Body of pancreas (tissue), 4 donors: Measurements from ENCODE around the gene FAM83C. TPM values are rescaled to one million over a fixed set of nuclear protein-coding genes. Genes with fewer than 3 reads are reported as not detected.

Experiments
- ATAC-seq: fragments of 150-250 bp; one replicate; pipeline ENCODE4 v1.9.1; 2016
- DNase-seq, 4 donors: peaks; one replicate each; pipeline ENCODE4 v3.0.0-alpha.2; 2019
- H3K27ac ChIP-seq, 4 donors: fragments of 200-600 bp; sonication (generic); 1 replicate in 3 of 4; 2 replicates in 1 of 4; pipeline versions ENCODE4 v1.5.1 to v1.6.1; 2016 to 2019; ENCODE audit warnings: mild to moderate bottlenecking in 1 of 4, mixed read lengths in 1 of 4, moderate library complexity in 1 of 4
- H3K27me3 ChIP-seq, 2 donors: fragments of 200-600 bp; sonication (generic); one replicate each; pipeline ENCODE4 v1.6.0; 2016; ENCODE audit warnings: mild to moderate bottlenecking in 1 of 2
- H3K36me3 ChIP-seq, 2 donors: fragments of 200-600 bp; sonication (generic); replicated peaks in 1 of 2; 2 replicates each; pipeline ENCODE4 v1.5.1; 2016; ENCODE audit warnings: low read depth in 2 of 2; ENCODE audit not compliant: insufficient read depth in 1 of 2
- H3K4me1 ChIP-seq: fragments of 200-600 bp; sonication (generic); one replicate; pipeline ENCODE4 v1.6.0; 2016
- H3K4me3 ChIP-seq, 2 donors: fragments of 200-600 bp; sonication (generic); 1 replicate in 1 of 2; 2 replicates in 1 of 2; pipeline ENCODE4 v1.5.1; 2016 to 2019
- H3K9me3 ChIP-seq, 3 donors: fragments of 200-600 bp; sonication (generic); 1 replicate in 2 of 3; 2 replicates in 1 of 3; pipeline ENCODE4 v1.5.1; 2016
- CTCF ChIP-seq, 7 experiments: fragments of 450-650 bp in 4 of 7; fragments of 200-600 bp in 3 of 7; sonication (generic) in 3 of 7; IDR thresholded peaks; one replicate each; pipeline ENCODE4 v1.5.1; 2016 to 2019; ENCODE audit warnings: antibody characterized with exemption in 7 of 7
- POLR2A ChIP-seq, 3 donors: fragments of 450-650 bp; IDR thresholded peaks; one replicate each; pipeline ENCODE4 v1.6.1; 2016; ENCODE audit warnings: antibody characterized with exemption in 3 of 3, mild to moderate bottlenecking in 2 of 3
- WGBS, 2 donors: methylation state at CpG; one replicate each; pipeline ENCODE4 v1.1.5; 2017; 5-methylcytosine and 5-hydroxymethylcytosine counted together
- intact Hi-C: fragments of 100-400 bp; cut with DNase I; formaldehyde crosslinking; loops from one replicate; pipeline ENCODE4 v1.15.1; 2023
- total RNA-seq, 2 donors: library from RNA; depleted of rRNA; stranded (reverse); fragments of >200 nt; gene quantifications; one replicate each; pipeline ENCODE4 v1.1.0, GENCODE V29; 2016

The FAM83C gene
- total RNA-seq, 2 donors from 2014 or later, result not detected

- H3K9me3 ChIP-seq, result no peaks in the 10 kb centered on the region
- intact Hi-C loops, result loop anchor here (10.0 kb wide), 1 partner anchor 125 kb away; the partner anchor contains the start of gene EDEM2
- no peak for DNase-seq
- no peaks in the 10 kb centered on the region for H3K36me3 ChIP-seq
- no peak for TF ChIP-seq POLR2A (IDR thresholded peaks at IDR 0.05)
- TF ChIP-seq CTCF (IDR thresholded peaks at IDR 0.05), result no peak
- H3K27ac ChIP-seq, result peak overlapping the region in 2 of 4 donors; percentile 15 to 24
- peaks cover 31% of the 10 kb centered on the region for H3K4me1 ChIP-seq
- 84 to 87% methylated on average over 18 to 19 of the region's 19 CpGs for WGBS, 2 donors
- H3K4me3 ChIP-seq, result no peak overlapping the region
- H3K27me3 ChIP-seq, result no peaks in the 10 kb centered on the region
- ATAC-seq, result no peak
Observed at GRCh38 chr20:35270021-35270902, 22.0 kb downstream of the FAM83C start.

- peak; percentile 33 to 69 (median 57) for TF ChIP-seq CTCF (IDR thresholded peaks at IDR 0.05)
- TF ChIP-seq POLR2A (IDR thresholded peaks at IDR 0.05), result no peak
- Histone ChIP-seq H3K4me1 (peaks cover 32% of the 10 kb centered on the region), H3K36me3 (no peaks in the 10 kb centered on the region), H3K27me3 (no peaks in the 10 kb centered on the region), H3K9me3 (no peaks in the 10 kb centered on the region), H3K27ac (peak overlapping the region in 3 of 4 donors; percentile 19 to 55 (median 24)), H3K4me3 (no peak overlapping the region)
- intact Hi-C loops, result no loop called here
- WGBS, 2 donors, result 32 to 59% methylated on average over 11 to 12 of the region's 14 CpGs
- peak; percentile 60 to 72 (median 68) for DNase-seq
- ATAC-seq, result peak; percentile 74
Observed at GRCh38 chr20:35269055-35269781, 23.0 kb downstream of the FAM83C start.

- WGBS, 2 donors, result 84 to 87% methylated on average over 13 to 16 of the region's 16 CpGs
- DNase-seq (no peak), ATAC-seq (no peak)
- H3K27me3 ChIP-seq, result no peaks in the 10 kb centered on the region
- no peaks in the 10 kb centered on the region for H3K36me3 ChIP-seq
- TF ChIP-seq POLR2A (IDR thresholded peaks at IDR 0.05), result no peak
- intact Hi-C loops, result no loop called here
- peaks cover 30% of the 10 kb centered on the region for H3K4me1 ChIP-seq
- no peak overlapping the region for H3K4me3 ChIP-seq
- H3K9me3 ChIP-seq, result no peaks in the 10 kb centered on the region
- H3K27ac ChIP-seq, result peak overlapping the region in 1 of 4 donors; percentile 6
Observed at GRCh38 chr20:35267092-35267491, 25.1 kb downstream of the FAM83C start.

GRCh38 chr20:35264755-35265154 is 27.5 kb downstream of the FAM83C start:
- peaks cover 25% of the 10 kb centered on the region for H3K4me1 ChIP-seq

More at GRCh38 chr20:35264755-35265154, 27.5 kb downstream of the FAM83C start:
- no peaks in the 10 kb centered on the region for H3K36me3 ChIP-seq
- no peak overlapping the region for H3K4me3 ChIP-seq
- ATAC-seq (no peak), DNase-seq (peak in 1 of 4 donors; percentile 26)
- TF ChIP-seq CTCF (IDR thresholded peaks at IDR 0.05) (no peak), POLR2A (IDR thresholded peaks at IDR 0.05) (no peak)
- 54 to 80% methylated on average over 1 of the region's 1 CpG for WGBS, 2 donors
- H3K27me3 ChIP-seq, result no peaks in the 10 kb centered on the region
- intact Hi-C loops, result no loop called here
- peak overlapping the region in 3 of 4 donors; percentile 86 to 91 (median 88) for H3K27ac ChIP-seq
- no peaks in the 10 kb centered on the region for H3K9me3 ChIP-seq
